Hepatocyte (in vitro differentiated cells): ENCODE results near the gene ANO2. TPM values are rescaled to one million over a fixed set of nuclear protein-coding genes. Genes with fewer than 3 reads are reported as not detected.
"Not testable (repeated sequence)": the region's sequence is repeated elsewhere in the genome, so short reads cannot be mapped to it uniquely, and the experiment has no call there.

Source experiments
- DNase-seq: peaks from one replicate; pipeline ENCODE4 v3.0.0-alpha.2; 2016; ENCODE audit warnings: low spot score
- H2AFZ ChIP-seq: fragments of 200-600 bp; sonication (generic); 2 replicates; pipeline ENCODE4 v1.6.0; 2016; ENCODE audit warnings: antibody characterized with exemption, mild to moderate bottlenecking
- H3K27ac ChIP-seq: fragments of 200-600 bp; sonication (generic); 2 replicates; pipeline ENCODE4 v1.5.1; 2016; ENCODE audit warnings: mild to moderate bottlenecking
- H3K27me3 ChIP-seq: fragments of 200-600 bp; sonication (generic); 2 replicates; pipeline ENCODE4 v1.6.1; 2016
- H3K36me3 ChIP-seq: fragments of 200-600 bp; sonication (generic); replicated peaks from 2 replicates; pipeline ENCODE4 v1.5.1; 2016; ENCODE audit warnings: low read depth; ENCODE audit not compliant: insufficient read depth
- H3K4me1 ChIP-seq: fragments of 200-600 bp; sonication (generic); 2 replicates; pipeline ENCODE4 v1.5.1; 2016; ENCODE audit warnings: mild to moderate bottlenecking, moderate library complexity; ENCODE audit not compliant: insufficient read depth
- H3K4me2 ChIP-seq: fragments of 200-600 bp; sonication (generic); 2 replicates; pipeline ENCODE4 v1.6.0; 2016
- H3K4me3 ChIP-seq: fragments of 200-600 bp; sonication (generic); 2 replicates; pipeline ENCODE4 v1.5.1; 2016; ENCODE audit warnings: mild to moderate bottlenecking
- H3K79me2 ChIP-seq: fragments of 200-600 bp; sonication (generic); 2 replicates; pipeline ENCODE4 v1.6.0; 2017; ENCODE audit warnings: mild to moderate bottlenecking
- H3K9me2 ChIP-seq: fragments of 200-600 bp; sonication (generic); replicated peaks from 2 replicates; pipeline ENCODE4 v1.6.0; 2017; ENCODE audit warnings: mild to moderate bottlenecking; ENCODE audit not compliant: insufficient read depth
- H3K9me3 ChIP-seq: fragments of 200-600 bp; sonication (generic); 2 replicates; pipeline ENCODE4 v1.5.1; 2016; ENCODE audit warnings: low read depth, mild to moderate bottlenecking
- H4K20me1 ChIP-seq: fragments of 200-600 bp; sonication (generic); 2 replicates; pipeline ENCODE4 v1.6.0; 2016; ENCODE audit warnings: mild to moderate bottlenecking; ENCODE audit not compliant: insufficient read depth, poor library complexity, severe bottlenecking
- EZH2 ChIP-seq: fragments of 200-600 bp; sonication (generic); IDR thresholded peaks from 2 replicates; pipeline ENCODE4 v1.6.1; 2016; ENCODE audit warnings: antibody characterized with exemption, mild to moderate bottlenecking, borderline replicate concordance
- EZH2phosphoT487 ChIP-seq: fragments of 200-600 bp; sonication (generic); IDR thresholded peaks from one replicate; pipeline ENCODE4 v1.6.1; 2018; ENCODE audit warnings: antibody characterized with exemption, mild to moderate bottlenecking, low read depth, moderate library complexity; ENCODE audit not compliant: unreplicated experiment, severe bottlenecking
- WGBS: methylation state at CpG from one replicate; pipeline ENCODE4 v1.1.6; 2016; ENCODE audit warnings: low lambda C conversion rate; ENCODE audit errors: missing lambda C conversion rate; 5-methylcytosine and 5-hydroxymethylcytosine counted together
- polyA plus RNA-seq: library from polyadenylated mRNA; unstranded; fragments of >200 nt; fragmentation: Nextera tagmentation; extraction: Ambion mirVana; gene quantifications from 2 replicates; pipeline ENCODE4 v1.2.1, GENCODE V29; 2016
- total RNA-seq: library from RNA; depleted of rRNA; stranded (reverse); fragments of >200 nt; gene quantifications from 2 replicates; pipeline ENCODE4 v1.2.3, GENCODE V29; 2014
- TF ChIP-seq, protein P1 (sequence below): fragments of 200-600 bp; sonication (generic); IDR thresholded peaks from 2 replicates; pipeline ENCODE4 v1.5.1; 2016; ENCODE audit warnings: antibody characterized with exemption, mild to moderate bottlenecking; ENCODE audit not compliant: poor library complexity

ANO2 gene
- total and polyA plus RNA-seq, 2 experiments from 2014 or later = 1.0 to 1.9 TPM

DNA sequence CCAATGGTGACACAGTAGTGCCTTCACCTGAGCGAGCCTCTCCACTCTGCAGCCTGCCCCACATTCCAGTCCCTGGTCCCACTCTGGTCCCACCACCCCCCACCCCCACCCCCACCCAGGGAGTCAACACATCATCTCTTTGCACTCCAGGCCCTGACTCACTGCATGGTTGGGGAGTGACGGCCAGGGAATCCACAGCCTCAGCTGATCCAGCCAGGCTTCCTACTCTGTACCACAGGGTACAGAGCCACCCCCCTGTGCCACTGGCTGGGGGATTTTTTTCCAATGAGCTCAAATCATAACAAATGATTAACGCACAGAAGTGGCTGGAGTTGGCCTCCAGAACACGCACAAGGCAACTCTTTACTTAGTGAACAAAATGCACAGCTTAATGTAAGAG lies 279.4 kb downstream of the ANO2 start:
- Histone ChIP-seq H4K20me1 (no peaks in the 10 kb centered on the region), H3K4me1 (no peaks in the 10 kb centered on the region), H3K27me3 (no peaks in the 10 kb centered on the region), H3K9me3 (no peaks in the 10 kb centered on the region), H2AFZ (no peak overlapping the region), H3K36me3 (no peaks in the 10 kb centered on the region), H3K79me2 (no peaks in the 10 kb centered on the region), H3K4me3 (no peak overlapping the region), H3K4me2 (no peak overlapping the region), H3K9me2 (no peaks in the 10 kb centered on the region), H3K27ac (no peak overlapping the region)
- no peak for DNase-seq
- no peak for TF ChIP-seq EZH2phosphoT487
- TF ChIP-seq, protein P1, sequence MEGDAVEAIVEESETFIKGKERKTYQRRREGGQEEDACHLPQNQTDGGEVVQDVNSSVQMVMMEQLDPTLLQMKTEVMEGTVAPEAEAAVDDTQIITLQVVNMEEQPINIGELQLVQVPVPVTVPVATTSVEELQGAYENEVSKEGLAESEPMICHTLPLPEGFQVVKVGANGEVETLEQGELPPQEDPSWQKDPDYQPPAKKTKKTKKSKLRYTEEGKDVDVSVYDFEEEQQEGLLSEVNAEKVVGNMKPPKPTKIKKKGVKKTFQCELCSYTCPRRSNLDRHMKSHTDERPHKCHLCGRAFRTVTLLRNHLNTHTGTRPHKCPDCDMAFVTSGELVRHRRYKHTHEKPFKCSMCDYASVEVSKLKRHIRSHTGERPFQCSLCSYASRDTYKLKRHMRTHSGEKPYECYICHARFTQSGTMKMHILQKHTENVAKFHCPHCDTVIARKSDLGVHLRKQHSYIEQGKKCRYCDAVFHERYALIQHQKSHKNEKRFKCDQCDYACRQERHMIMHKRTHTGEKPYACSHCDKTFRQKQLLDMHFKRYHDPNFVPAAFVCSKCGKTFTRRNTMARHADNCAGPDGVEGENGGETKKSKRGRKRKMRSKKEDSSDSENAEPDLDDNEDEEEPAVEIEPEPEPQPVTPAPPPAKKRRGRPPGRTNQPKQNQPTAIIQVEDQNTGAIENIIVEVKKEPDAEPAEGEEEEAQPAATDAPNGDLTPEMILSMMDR = no peak
- TF ChIP-seq EZH2 = no peak
- WGBS = 87% methylated on average over 3 of the region's 4 CpGs

DNA sequence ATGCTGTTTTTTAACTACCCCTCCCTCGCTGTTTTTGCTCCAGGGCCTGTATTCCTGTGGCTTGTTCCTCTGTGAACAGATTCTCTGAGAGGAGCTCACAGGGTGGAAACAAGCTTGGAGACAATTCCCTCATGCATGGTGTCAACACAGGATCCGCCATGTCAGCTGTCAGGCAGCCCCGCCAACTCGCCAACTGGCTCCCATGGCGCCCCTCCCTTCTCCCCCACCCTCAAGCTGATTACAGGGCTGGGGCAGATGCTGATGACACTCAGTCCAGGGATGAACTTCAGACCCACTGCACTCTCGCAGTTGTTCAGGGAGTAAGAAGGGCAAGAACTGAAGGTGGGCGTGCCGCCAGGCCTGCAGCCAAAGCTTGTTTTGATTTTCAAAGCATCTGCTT lies 283.2 kb downstream of the ANO2 start:
- H3K36me3 ChIP-seq = no peaks in the 10 kb centered on the region
- H3K9me2 ChIP-seq = no peaks in the 10 kb centered on the region
- 94% methylated on average over 8 of the region's 8 CpGs for WGBS
- H3K4me2 ChIP-seq = no peak overlapping the region
- H3K4me1 ChIP-seq = no peaks in the 10 kb centered on the region
- no peaks in the 10 kb centered on the region for H4K20me1 ChIP-seq
- no peaks in the 10 kb centered on the region for H3K9me3 ChIP-seq
- TF ChIP-seq, protein P1 = no peak
- TF ChIP-seq EZH2 = no peak
- TF ChIP-seq EZH2phosphoT487 = no peak
- DNase-seq = peak; percentile 37
- no peak overlapping the region for H3K27ac ChIP-seq
- no peak overlapping the region for H2AFZ ChIP-seq
- H3K4me3 ChIP-seq = no peak overlapping the region
- no peaks in the 10 kb centered on the region for H3K27me3 ChIP-seq
- no peaks in the 10 kb centered on the region for H3K79me2 ChIP-seq

DNA sequence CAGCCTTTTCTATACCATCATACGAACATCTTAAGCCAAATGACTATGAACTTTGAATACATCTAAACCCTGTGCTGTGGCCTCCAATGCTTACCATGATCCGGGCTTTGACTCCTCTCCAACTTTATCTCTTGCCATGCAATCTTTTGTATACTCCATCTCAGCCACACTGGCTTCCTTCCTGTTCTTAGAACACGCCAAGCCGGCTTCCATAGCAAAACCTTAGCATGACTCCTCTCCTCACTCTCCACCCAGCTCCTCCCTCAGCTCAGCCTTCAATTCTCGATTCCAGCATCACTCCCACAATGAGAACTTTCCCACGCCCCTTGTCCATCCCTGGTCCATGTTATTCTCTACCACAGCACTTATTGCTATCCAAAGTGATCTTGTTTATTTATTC lies 284.8 kb downstream of the ANO2 start:
- WGBS = 84% methylated on average over 6 of the region's 6 CpGs
- Histone ChIP-seq H3K27ac (no peak overlapping the region), H3K79me2 (no peaks in the 10 kb centered on the region), H3K27me3 (no peaks in the 10 kb centered on the region), H3K9me2 (no peaks in the 10 kb centered on the region), H3K4me2 (no peak overlapping the region), H3K9me3 (no peaks in the 10 kb centered on the region), H3K4me3 (no peak overlapping the region), H2AFZ (no peak overlapping the region), H3K36me3 (no peaks in the 10 kb centered on the region), H4K20me1 (no peaks in the 10 kb centered on the region), H3K4me1 (no peaks in the 10 kb centered on the region)
- DNase-seq = no peak
- TF ChIP-seq EZH2 (no peak), EZH2phosphoT487 (no peak)
- TF ChIP-seq, protein P1 = no peak

DNA sequence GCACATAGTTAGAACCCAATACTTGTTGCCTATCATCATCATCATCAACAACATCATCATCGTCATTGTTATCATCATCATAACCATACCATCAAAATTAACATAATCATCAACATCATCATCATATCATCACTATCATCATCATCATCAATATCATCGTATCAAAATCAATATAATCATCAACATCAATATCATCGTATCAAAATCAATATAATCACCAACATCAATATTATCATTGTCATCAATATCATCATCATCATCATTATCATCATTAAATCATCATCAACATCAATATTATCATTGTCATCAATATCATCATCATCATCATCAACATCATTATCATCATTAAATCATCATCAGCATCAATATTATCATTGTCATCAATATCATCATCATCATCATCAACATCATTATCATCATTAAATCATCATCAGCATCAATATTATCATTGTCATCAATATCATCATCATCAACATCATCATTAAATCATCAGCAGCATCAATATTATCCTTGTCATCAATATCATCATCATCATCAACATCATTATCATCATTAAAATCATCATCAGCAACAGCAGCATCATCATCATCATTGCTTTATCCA lies 286.6 kb downstream of the ANO2 start:
- not testable (repeated sequence) for H3K27me3 ChIP-seq, H3K79me2 ChIP-seq, H3K9me3 ChIP-seq, H3K4me1 ChIP-seq, DNase-seq, H3K4me2 ChIP-seq, H3K4me3 ChIP-seq, H3K27ac ChIP-seq, H3K36me3 ChIP-seq, H2AFZ ChIP-seq, H3K9me2 ChIP-seq, H4K20me1 ChIP-seq
- 96% methylated on average over 3 of the region's 3 CpGs for WGBS
